Effector memory CD4-positive, alpha-beta T cell (primary cell): ENCODE data around the gene POC1B.

Source experiments
- DNase-seq, 3 donors: peaks; one replicate each; pipeline ENCODE4 v3.0.0-alpha.2; 2020
- H3K27ac ChIP-seq: 2 replicates; pipeline ENCODE4 v1.7.0; 2013; ENCODE audit warnings: mild to moderate bottlenecking, low read length, moderate library complexity; ENCODE audit not compliant: insufficient read depth, poor library complexity, severe bottlenecking
- H3K27me3 ChIP-seq: replicated peaks from 2 replicates; pipeline ENCODE4 v1.7.0; 2013; ENCODE audit warnings: mild to moderate bottlenecking, low read length; ENCODE audit not compliant: insufficient read depth, control insufficient read depth, poor library complexity, severe bottlenecking
- H3K36me3 ChIP-seq: 2 replicates; pipeline ENCODE4 v1.7.0; 2013; ENCODE audit warnings: mild to moderate bottlenecking, low read length, moderate library complexity; ENCODE audit not compliant: control insufficient read depth, insufficient read depth
- H3K4me1 ChIP-seq: 2 replicates; pipeline ENCODE4 v1.7.0; 2013; ENCODE audit warnings: low read length, mild to moderate bottlenecking; ENCODE audit not compliant: control insufficient read depth, insufficient read depth, poor library complexity, severe bottlenecking
- H3K4me3 ChIP-seq: 2 replicates; pipeline ENCODE4 v1.7.0; 2013; ENCODE audit warnings: low read length, low read depth, mild to moderate bottlenecking; ENCODE audit not compliant: insufficient read depth, poor library complexity, severe bottlenecking
- H3K9me3 ChIP-seq: 2 replicates; pipeline ENCODE4 v1.7.0; 2013; ENCODE audit warnings: mild to moderate bottlenecking, low read length, moderate library complexity; ENCODE audit not compliant: control insufficient read depth

The POC1B gene

DNA sequence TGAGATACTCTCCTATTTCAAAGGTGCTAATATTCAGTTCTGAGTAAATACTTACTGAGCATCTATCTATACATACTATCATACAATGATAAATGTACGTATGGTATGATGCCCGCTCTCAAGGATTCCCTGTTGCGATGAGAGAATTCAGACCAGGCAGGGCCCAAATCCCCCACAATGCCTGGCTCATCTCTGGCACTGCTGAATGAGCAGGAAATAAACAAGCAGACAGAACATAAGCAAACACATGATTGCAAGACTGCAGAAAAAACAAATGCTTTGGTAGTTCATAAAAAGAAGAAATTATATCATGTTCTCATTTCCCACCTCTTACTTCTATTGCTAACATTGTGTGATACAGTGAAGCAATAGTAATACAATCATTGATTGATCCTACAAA is 96.3 kb downstream of the POC1B start:
- H3K4me3 ChIP-seq = no peak overlapping the region
- H3K27me3 ChIP-seq = no peaks in the 10 kb centered on the region
- no peaks in the 10 kb centered on the region for H3K4me1 ChIP-seq
- no peak overlapping the region for H3K27ac ChIP-seq
- no peak for DNase-seq
- H3K36me3 ChIP-seq = no peaks in the 10 kb centered on the region
- H3K9me3 ChIP-seq = no peaks in the 10 kb centered on the region

DNA sequence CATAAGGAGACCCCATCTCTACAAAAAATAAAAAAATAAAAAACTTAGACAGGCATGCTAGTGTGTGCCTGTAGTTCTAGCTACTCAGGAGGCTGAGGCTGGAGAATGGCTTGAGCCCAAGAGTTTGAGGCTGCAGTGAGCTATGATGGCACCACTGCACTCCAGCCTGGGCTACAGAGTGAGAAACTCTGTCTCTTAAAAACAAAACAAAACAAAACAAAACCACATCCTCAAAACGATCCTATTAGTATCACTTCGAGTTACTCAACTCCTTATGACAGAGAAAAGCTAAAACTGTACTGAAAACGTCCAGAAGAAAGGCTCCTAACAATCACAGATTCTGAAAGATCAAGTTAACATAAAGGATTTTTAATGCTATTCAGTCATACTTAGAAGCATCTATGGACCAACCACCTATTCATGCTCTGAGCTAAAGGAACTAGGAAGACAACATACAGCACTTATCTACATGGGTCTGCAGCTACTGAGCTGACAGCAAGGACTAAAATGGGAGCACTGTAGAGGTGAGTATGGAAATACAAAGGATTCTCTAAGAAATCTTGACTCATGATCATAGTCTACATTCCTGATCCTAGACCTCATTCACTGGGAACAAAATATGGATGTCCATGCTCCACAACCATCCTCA is 98.2 kb downstream of the POC1B start:
- DNase-seq = no peak
- no peak overlapping the region for H3K27ac ChIP-seq
- no peaks in the 10 kb centered on the region for H3K9me3 ChIP-seq
- no peaks in the 10 kb centered on the region for H3K4me1 ChIP-seq
- H3K27me3 ChIP-seq = no peaks in the 10 kb centered on the region
- H3K4me3 ChIP-seq = no peak overlapping the region
- no peaks in the 10 kb centered on the region for H3K36me3 ChIP-seq

DNA sequence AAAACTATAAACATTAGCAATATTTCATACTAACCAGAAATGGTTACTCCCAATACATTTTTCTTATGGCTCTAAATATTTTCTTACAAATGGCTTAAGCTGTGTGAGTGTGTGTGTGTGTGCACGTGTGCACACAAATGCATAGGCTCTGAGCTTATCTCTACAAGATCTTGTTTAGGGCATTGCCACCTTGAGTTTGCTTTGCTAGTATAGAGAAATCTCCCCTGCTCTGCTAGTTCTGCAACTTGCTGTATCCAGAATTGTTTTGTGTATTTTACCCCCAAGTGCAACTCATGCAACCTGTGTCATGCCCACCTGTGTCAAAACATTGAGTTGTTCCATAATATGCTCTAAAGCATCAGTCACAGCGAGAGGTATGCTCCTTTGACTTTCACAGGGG is 101.0 kb downstream of the POC1B start:
- Histone ChIP-seq H3K4me1 (no peaks in the 10 kb centered on the region), H3K9me3 (no peaks in the 10 kb centered on the region), H3K27me3 (no peaks in the 10 kb centered on the region), H3K27ac (no peak overlapping the region), H3K36me3 (no peaks in the 10 kb centered on the region), H3K4me3 (no peak overlapping the region)
- no peak for DNase-seq

DNA sequence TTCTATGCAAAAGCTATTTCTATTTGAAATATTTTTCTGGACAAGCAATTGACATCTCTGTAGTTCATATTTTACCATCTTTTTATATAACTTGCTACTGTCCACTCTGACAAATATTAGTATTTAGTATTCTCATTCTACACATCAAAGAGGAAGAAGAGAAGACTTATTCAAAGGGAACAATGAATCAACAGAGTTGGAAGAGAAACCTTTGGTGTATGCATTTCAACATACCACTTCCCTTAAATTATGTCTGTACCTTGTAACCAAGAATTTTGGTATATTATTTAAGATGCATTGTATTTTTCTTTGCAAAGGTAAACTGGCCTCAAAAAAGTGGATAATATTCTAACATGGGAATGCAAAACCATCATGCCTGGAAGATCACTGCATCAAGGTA is 101.5 kb downstream of the POC1B start:
- Histone ChIP-seq H3K36me3 (no peaks in the 10 kb centered on the region), H3K4me1 (no peaks in the 10 kb centered on the region), H3K9me3 (no peaks in the 10 kb centered on the region), H3K27me3 (no peaks in the 10 kb centered on the region), H3K4me3 (no peak overlapping the region), H3K27ac (no peak overlapping the region)
- DNase-seq = no peak

DNA sequence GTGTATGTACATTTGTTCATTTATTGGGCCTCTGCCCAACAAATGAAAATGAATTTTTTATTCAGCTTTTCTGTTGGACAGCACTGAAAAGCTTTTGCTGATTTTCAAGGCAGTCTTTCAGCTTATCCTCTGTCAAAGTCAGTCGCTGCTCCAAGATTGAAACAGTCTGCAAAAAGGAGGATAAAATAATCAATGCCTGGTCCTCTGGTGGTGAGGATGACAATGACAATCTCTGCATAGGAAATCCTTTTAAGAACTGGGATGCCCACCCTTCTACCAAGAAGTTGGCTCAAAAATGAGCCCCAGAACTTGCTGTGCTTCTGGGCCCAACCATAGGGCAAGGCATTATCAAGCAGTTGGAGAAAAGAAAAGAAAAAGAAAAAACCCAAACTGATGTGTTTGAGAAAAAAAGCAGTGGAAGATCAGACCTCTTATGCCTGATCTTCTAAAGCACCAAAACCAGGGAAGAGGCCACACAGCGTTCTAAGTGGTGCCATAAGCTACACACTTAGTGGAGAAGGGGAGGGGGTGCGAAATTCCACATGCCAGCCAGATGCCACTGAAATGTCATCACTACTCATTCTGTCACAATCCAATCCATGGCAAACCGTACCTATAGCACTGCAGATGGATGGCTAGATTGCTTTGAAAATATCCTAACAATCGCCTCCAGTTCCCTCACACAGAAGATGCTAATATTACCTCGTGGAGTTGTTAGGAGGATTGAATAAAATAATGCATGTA is 104.6 kb downstream of the POC1B start:
- no peak for DNase-seq
- Histone ChIP-seq H3K27ac (no peak overlapping the region), H3K9me3 (no peaks in the 10 kb centered on the region), H3K36me3 (no peaks in the 10 kb centered on the region), H3K27me3 (no peaks in the 10 kb centered on the region), H3K4me3 (no peak overlapping the region), H3K4me1 (no peaks in the 10 kb centered on the region)

DNA sequence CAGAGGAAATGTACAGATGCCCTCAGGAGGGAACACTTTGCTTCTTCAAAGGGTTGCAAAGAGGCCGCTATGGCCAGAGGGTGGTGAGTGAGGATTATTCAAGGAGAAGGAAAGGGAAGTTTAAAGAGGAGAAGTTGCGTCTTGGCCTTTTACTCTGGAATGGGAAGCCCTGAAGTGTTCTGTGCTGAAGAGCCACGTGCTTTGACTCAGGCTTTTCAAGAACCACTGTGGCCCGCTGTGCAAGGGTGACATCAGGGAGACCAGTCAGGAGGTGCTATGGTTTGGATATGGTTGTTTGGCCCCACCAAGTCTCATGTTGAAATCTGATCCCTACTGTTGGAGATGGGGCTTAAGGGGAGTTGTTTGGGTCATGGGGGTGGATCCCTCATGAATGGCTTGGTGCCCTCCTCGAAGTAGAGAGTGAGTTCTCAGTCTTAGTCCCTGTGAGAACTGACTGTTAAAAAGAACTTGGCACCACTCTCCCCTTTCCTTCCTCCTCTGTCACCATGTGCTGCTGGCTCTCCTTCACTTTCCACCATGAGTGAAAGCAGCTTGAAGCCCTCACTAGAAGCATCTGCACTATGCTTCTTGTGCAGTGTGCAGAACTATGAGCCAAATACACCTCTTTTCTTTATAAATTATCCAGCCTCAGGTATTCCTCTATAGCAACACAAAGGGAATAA is 107.5 kb downstream of the POC1B start:
- Histone ChIP-seq H3K36me3 (no peaks in the 10 kb centered on the region), H3K27me3 (no peaks in the 10 kb centered on the region), H3K4me3 (no peak overlapping the region), H3K9me3 (no peaks in the 10 kb centered on the region), H3K27ac (no peak overlapping the region), H3K4me1 (no peaks in the 10 kb centered on the region)
- no peak for DNase-seq

DNA sequence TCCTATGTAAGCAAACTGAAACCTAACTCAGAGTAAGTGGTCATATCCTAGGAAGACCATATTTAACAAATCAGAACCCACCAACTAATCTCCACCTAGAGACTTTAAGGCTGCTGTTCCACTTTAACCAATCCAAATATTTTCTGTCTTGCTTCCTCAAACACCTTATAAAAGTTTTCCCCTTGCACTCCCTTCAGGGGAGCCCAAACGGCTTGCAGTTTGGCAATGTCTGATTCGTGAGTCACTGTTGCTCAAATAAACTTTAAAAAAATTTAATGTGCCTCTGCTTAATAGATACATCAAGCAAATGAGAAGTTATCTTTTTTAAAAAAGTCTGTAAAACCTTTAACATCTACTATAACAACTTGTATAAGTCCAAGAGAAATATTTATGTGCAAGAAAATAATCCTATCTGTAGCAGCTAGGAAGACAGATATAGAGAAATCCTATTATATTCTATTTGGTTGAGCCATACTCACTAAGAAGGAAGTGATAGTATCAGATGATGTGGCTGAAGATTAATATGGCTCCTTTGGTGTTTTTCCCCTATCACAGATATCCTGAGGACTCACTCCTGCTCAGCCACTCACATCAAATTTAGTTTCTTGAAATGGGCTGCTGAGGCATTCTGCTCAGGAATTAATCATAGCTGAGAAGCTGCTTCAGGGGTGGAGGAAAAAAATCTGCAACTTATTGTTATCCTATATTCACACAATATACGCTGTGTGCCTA is 108.4 kb downstream of the POC1B start:
- H3K36me3 ChIP-seq = no peaks in the 10 kb centered on the region
- H3K27me3 ChIP-seq = no peaks in the 10 kb centered on the region
- H3K4me3 ChIP-seq = no peak overlapping the region
- no peaks in the 10 kb centered on the region for H3K9me3 ChIP-seq
- H3K27ac ChIP-seq = no peak overlapping the region
- DNase-seq = no peak
- H3K4me1 ChIP-seq = no peaks in the 10 kb centered on the region

DNA sequence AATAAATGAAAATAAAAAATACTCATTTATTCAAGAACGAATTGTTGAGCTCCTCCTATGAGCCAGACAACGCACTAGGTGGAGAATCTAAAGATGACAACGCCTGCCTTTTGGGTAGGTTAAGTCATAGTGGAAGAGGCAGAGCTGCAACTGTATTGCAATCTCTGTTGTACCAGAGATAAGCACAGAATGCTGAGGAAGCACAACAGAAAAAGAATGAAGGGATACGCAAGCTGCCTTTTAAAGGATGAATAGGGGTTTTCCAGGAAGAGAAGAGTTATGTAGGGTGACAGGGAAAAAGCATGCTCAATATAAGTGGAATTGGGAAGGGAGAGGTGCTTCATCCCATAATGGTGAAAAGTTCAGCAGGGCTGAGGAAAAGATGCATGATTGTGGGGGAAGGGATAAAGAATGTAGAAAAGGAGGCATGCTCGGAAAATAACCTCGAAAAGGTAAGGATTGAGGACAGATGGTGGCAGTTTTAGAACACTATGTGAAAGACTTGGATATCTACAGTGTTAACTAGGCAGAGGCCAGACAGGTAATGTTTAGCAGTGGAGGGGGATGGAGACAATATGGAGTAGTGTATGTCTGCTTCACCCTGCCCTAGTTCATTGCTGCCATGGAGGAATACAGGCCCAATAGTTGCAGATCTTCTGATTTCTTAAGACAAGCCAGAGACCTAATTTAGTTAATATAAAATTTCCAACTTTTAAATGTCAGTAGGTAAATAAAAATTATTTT is 109.6 kb downstream of the POC1B start:
- no peaks in the 10 kb centered on the region for H3K27me3 ChIP-seq
- H3K9me3 ChIP-seq = no peaks in the 10 kb centered on the region
- no peak overlapping the region for H3K4me3 ChIP-seq
- no peaks in the 10 kb centered on the region for H3K36me3 ChIP-seq
- DNase-seq = no peak
- no peaks in the 10 kb centered on the region for H3K4me1 ChIP-seq
- H3K27ac ChIP-seq = no peak overlapping the region

DNA sequence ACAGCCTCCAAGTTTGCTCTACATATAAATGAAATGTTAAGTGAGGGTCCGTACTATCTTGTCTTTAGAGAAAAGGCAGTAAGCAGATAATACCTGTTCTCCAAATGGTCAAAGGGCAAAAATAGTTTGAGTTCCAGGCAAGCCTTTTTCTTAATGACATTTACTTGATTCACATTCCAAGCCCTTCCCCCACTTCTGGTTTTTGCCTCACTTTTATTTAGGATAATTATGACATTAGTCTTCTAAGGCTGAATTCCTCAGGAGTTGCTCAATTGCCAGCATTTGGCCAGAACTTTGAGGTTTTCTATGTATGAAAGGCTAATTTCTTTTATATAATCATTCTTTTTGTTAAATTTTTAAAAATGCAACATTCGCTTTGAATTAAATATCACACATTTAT is 111.0 kb downstream of the POC1B start:
- no peak for DNase-seq
- Histone ChIP-seq H3K9me3 (no peaks in the 10 kb centered on the region), H3K36me3 (no peaks in the 10 kb centered on the region), H3K4me3 (no peak overlapping the region), H3K27me3 (no peaks in the 10 kb centered on the region), H3K27ac (no peak overlapping the region), H3K4me1 (no peaks in the 10 kb centered on the region)
